HUDEP-2 (cell line): ENCODE results near the gene PGP.

Source experiments
- DNase-seq, 76 experiments: peaks; one replicate each; lab custom pipeline; 2025; ENCODE audit not compliant: unreplicated experiment in 76 of 76; lab: John Stamatoyannopoulos, UW

PGP gene

DNA sequence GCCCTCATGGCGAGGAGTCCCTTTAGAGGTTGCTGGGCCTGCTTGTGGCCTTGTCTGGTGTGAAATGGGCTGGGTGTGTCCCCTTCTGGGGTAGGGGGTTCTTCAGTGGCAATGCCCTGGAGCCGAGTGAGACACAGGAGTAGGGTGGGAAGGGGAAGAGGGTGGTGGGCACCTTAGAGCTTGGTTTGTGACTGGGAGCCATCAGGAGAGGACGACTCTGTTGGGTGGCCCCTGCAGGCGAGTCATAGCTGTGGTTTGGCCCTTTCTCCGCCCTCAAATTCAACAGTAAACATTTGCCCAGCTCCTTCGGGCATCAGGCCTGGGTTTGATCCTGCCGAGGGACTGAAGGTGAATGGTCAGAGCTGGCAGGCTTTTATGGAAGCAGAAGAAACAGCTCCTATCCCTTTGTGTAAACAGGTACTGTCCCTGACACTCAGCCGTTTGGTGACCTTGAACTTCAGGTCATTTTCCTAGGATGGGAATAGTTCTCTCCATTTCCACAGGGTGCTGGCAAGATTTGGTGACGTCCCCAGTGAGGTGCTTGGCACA is 11.7 kb upstream of the PGP start:
- peak in 2 of 76 experiments; percentile 5 to 20 for DNase-seq

- peak in 40 of 76 experiments; percentile 5 to 50 (median 32) for DNase-seq
Measured at GRCh38 chr16:2223942-2224486, 9.4 kb upstream of the PGP start.

DNA sequence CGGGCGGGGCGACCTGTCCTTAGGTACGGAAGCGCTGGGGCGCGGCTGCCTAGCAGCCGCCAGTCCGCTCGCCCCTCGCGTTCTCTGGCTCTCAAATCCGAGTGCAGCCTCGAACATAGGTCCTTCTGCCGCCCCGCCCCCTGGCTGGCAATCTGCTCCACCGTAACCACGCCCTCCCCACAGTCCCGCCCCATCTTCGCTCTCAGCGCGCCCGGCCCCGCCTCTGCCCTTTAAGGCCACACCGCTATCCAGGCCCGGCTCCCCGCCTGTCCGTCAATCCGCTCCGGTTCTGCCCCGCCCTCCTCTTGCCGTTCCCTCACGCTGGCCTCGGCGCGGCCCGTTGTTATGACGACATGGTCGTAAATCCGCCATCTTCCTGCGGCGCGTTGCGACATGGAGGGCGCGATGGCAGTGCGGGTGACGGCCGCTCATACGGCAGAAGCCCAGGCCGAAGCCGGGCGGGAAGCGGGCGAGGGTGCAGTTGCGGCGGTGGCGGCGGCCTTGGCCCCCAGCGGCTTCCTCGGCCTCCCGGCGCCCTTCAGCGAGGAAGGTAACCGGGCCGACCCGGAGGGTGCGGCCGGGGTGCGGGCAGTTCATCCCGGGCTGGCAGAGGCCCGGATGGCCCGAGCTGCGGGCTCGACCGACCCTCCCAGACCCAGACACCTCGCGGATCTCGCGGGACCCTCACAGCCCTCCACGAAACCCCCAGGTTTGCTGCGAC is 8.7 kb upstream of the PGP start, which contains the start of gene E4F1:
E4F1 (plus strand) TSS at position 371 of the 721 bp plus-strand sequence; CDS start at position 394, 23 bp downstream.
- DNase-seq, result peak in 75 of 76 experiments; percentile 56 to 100 (median 99)

GRCh38 chr16:2216330-2216729 is 1.7 kb upstream of the PGP start:
- no peak for DNase-seq

DNA sequence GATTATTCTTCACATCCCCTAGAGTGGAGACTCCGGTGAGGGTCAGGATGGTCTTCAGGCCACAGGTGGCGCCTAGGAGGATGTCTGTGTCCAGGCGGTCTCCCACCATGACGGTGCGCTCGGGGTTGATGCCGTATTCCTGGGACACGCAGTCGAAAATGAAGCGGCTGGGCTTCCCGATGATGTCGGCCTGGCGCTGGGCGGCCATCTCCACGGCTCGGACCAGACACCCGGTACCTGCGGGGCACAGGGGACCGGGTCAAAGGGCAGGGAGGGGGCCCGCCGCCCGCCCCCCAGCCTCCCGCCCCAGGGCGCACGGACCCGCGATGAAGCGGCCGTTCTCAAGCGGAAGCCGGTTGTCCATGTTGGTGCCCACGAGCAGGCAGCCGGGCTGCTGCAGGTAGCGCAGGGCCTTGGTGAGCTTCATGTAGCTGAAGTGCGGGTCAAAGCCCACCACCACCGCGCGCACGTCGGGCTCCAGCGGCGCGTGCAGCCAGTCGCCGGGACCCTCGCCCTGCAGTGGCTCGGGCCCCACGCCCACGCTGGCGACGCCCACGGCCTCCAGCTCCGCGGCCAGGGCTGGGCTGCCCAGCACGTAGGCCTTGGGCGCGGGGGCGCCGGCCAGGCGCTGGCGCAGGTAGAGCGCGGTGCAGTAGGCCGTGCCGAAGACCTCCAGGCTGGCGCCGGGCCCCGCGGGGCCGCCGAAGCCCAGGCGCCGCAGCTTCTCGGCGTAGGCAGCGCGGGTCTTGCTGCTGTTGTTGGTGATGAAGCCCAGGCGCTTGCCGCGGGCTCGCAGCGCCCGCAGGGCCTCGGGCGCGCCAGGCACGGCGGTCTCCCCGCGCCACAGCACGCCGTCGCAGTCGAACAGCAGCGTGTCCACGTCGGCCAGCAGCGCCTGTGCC is 572 bp downstream of the PGP start:
- DNase-seq, result peak in 2 of 76 experiments; percentile 13 to 52

DNA sequence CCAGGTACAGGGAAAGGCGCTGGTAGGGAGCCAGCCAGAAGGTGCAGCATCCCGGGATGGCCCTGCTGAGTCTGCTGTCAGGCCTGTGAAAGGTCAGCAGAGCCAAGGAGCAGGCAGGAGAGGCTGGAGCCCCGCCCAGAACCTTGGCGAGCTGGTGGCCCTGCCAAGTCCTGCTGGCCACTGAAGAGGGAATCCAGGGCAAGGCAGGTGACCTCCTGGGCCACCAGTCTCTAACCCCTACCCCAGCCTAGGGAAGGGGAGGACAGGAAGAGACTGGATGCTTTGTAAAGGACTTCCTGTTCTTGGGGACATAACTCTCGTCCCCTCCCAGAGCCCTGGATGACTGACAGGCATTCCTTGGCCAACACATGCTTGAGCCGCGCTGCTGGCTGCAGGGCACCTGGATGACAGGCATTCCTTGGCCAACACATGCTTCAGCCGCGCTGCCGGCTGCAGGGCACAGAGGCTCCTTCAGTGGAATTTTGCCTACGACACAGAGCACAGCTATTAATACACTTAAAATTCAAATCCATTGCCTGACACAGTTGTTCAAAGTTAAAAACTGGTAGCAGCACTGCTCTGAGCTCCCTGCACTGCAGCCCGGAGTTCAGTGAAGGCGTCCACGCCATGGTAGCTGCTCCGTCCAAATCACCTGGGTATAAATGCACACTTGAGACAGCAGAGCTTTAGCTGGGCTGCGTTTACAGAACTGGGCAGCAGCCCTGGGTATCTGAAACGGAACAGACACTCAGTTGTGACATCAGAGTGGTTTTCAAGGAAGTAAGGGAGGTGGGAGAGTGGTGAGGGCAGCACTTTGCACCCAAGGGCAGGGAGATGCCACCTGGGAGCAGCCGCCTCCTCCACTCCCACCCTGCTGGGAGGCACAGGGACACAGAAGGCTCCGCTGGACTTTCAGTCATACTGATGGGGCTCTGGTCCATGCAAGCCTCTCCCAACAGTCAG is 2.0 kb downstream of the PGP start:
- peak in 5 of 76 experiments; percentile 11 to 49 (median 31) for DNase-seq

GRCh38 chr16:2211923-2212347 is 2.7 kb downstream of the PGP start:
- peak in 30 of 76 experiments; percentile 7 to 51 (median 30) for DNase-seq

GRCh38 chr16:2210386-2211365 is 4.0 kb downstream of the PGP start, which contains the start of gene BRICD5:
TSS of gene BRICD5 (minus strand) at chr16:2210863. CDS start at chr16:2210833, 30 bp downstream.
- DNase-seq, result no peak

- no peak for DNase-seq
Measured at GRCh38 chr16:2210009-2210332, 4.7 kb downstream of the PGP start.

- DNase-seq, result no peak
Measured at GRCh38 chr16:2209258-2210008, 5.2 kb downstream of the PGP start.

DNA sequence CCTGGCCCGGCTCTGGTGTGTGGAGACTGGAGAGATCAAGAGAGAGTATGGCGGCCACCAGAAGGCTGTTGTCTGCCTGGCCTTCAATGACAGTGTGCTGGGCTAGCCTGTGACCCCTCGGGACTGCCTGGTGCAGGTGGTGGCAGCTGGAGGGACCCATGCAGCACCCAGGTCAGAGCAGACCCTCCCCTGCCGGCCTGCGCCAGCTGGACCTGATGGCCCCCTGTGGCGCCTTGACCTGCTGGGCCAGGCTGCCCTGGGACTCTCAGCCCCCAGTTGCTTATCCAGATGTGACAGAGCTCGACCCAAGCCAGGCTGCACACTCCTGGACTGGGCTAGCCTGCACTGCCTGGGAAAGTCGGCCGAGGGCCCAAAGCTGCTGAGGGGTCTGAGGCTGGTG is 5.9 kb downstream of the PGP start:
- DNase-seq, result no peak

GRCh38 chr16:2208308-2208707 is 6.3 kb downstream of the PGP start:
- no peak for DNase-seq

- no peak for DNase-seq
Measured at GRCh38 chr16:2207872-2208271, 6.8 kb downstream of the PGP start.

DNA sequence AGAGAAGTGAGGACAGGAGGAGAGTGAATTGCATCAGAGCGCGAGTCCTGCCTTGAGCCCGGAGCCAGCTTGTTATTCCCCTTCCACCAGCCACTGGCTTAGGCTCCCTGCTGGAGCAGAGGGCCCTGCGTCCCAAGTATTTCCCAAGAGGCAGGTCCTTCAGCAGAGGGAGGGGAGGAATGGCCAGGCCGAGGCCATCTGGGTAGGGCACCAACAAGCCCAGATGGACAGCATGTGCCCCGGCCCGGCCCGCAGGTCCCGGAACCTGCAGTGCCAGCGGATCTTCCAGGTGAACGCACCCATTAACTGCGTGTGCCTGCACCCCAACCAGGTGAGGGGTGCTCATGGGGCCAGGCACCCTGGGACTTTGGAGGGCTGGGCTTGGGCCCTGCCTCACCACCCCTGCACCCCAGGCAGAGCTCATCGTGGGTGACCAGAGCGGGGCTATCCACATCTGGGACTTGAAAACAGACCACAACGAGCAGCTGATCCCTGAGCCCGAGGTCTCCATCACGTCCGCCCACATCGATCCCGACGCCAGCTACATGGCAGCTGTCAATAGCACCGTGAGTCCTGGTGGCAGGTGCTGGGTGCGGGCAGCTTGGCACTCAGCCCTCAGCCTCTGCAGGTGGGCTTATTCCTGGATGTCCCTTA is 7.7 kb downstream of the PGP start:
- no peak for DNase-seq

- DNase-seq, result no peak
Measured at GRCh38 chr16:2206420-2206779, 8.2 kb downstream of the PGP start.

- DNase-seq, result peak in 2 of 76 experiments; percentile 49 to 61
Measured at GRCh38 chr16:2205967-2206313, 8.7 kb downstream of the PGP start.

GRCh38 chr16:2205104-2205966 is 9.3 kb downstream of the PGP start, which contains the start of gene MLST8:
TSS of gene MLST8 (plus strand) at chr16:2205454. CDS start at chr16:2206086, 632 bp downstream.
- peak in 70 of 76 experiments; percentile 18 to 95 (median 76) for DNase-seq
